GM12875 (cell line): ENCODE data around the gene CTSW.

Experiments
- H3K4me3 ChIP-seq: one replicate; pipeline ENCODE4 v1.5.1; 2011; ENCODE audit warnings: low read depth, low read length, control low read depth
- CTCF ChIP-seq: IDR thresholded peaks from 2 replicates; pipeline ENCODE4 v1.5.1; 2011; ENCODE audit warnings: low read depth, mild to moderate bottlenecking, control low read depth, inconsistent platforms, low read length, moderate library complexity, borderline replicate concordance; ENCODE audit not compliant: insufficient read depth

Gene CTSW

DNA sequence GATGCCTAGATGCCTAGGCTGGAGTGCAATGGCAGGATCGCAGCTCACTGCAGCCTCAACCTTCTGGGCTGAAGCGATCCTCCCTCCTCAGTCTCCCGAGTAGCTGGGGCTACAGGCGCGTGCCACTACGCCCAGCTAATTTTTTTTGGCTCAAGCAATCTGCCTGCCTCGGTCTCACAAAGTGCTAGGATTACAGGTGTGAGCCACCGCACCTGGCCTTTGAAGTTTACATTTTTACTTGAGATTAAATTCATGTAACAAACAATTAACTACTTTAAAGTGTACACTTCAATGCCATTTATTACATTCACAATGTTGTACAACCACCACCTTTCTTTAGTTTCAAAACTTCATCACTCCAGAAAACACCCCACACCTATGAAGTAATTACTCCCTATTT, 24.1 kb downstream of the CTSW start:
- TF ChIP-seq CTCF = no peak
- H3K4me3 ChIP-seq = no peak overlapping the region

DNA sequence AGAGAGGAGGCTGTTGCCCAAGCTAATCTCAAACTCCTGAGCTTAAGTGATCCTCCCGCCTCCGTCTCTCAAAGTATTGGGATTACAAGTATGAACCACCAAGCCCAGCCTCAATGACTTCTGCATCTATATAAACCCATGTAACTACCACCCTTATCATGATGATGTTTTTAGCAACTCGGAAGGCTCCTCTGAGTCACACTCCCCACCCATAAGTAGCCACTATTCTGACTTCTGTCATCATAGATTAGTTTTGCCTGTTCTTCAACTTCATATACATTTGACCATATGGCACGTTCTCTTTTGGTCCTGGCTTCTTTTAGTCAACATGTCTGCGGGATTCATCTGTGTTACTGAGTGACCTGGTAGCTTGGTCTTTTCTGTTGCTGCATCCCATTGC, 27.0 kb downstream of the CTSW start:
- H3K4me3 ChIP-seq = no peak overlapping the region
- no peak for TF ChIP-seq CTCF

DNA sequence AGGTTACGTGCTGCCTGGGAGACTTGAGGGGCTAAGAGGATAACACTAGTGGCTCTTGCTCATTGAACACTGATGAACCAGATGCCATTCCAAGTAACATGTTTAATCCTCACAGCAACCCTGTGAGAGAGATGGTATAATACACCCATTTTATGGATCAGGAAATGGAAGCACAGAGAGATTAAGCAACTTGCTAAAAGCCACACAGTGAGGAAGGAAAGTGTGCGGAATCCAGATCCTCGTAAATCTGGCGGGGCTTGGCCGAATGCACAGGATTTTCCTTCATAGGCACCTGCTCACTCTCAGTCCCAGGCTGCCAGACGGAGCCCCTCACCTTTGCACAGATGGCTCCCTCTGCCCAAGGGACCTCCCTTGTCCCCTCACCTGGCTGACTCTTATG, 28.2 kb downstream of the CTSW start:
- no peak overlapping the region for H3K4me3 ChIP-seq
- no peak for TF ChIP-seq CTCF

DNA sequence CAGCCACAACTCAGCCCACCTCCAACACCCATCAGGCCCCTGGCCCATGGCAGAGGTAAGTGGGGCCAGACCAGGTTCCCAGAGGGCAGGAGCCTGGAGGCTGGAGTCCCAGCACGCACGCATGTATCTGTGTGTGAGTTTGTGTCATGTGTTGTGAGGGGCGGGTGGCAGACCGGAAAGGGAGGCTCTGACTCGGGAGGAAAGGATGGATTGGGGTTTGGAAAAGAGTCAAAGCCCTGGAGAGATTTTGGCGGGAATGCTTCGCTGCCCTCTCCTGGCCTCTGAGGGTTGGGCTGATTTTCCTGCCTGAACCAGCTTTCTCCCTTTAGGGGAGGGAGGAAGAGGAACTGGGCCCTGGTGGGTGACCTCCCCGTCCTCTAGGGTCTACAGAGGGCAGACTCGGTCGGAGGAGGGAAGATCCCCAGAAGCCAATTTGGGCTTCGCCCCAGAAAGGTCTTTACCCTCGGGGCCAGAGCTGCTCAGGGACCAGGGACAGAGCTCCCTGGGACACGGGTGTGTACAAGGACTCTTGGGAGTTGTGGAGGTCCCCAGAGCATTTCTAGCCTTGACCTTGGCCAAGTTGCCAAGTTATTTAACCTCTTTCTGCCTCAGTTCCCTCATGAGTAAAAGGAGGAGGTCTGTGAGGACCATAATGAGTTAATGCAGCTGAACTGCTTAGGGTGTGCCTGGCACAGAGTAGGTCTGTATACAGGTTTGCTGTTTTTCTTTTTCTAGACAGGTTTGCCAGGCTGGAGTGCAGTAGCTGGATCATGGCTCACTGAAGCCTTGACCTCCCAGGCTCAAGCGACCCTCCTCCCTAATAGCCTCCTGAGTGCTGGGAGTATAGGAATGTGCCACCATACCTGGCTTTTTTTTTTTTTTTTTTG, 32.3 kb downstream of the CTSW start:
- TF ChIP-seq CTCF = no peak
- no peak overlapping the region for H3K4me3 ChIP-seq

GRCh38 chr11:65912845-65913244, 33.2 kb downstream of the CTSW start:
- TF ChIP-seq CTCF = no peak
- H3K4me3 ChIP-seq = no peak overlapping the region

GRCh38 chr11:65915101-65915820, 35.6 kb downstream of the CTSW start:
- no peak for TF ChIP-seq CTCF
- H3K4me3 ChIP-seq = no peak overlapping the region
